Activated CD4-positive, CD25-positive, alpha-beta regulatory T cell treated with anti-CD3 and anti-CD28 coated beads, Interleukin-2, amount 50 U/mL, for 24 hours (primary cell): ENCODE results near the gene PRL.

ENCODE experiments used
- ATAC-seq, 2 donors: fragments of 150-1000 bp; cut with Tn5 transposase; one replicate each; pipeline ENCODE4 v1.10.0; 2021; ENCODE audit warnings: mild to moderate bottlenecking in 1 of 2, moderate library complexity in 1 of 2

The PRL gene

GRCh38 chr6:22290045-22290444 is 6.8 kb downstream of the PRL start:
- ATAC-seq: no peak

GRCh38 chr6:22288721-22289120 is 8.1 kb downstream of the PRL start:
- ATAC-seq: no peak

GRCh38 chr6:22284666-22285065 is 12.2 kb downstream of the PRL start:
- ATAC-seq: no peak

- ATAC-seq: no peak
These were observed 15.3 kb downstream of the PRL start for GRCh38 chr6:22281341-22282085.

- no peak for ATAC-seq
These were observed 17.4 kb downstream of the PRL start for GRCh38 chr6:22279427-22279826.

GRCh38 chr6:22271081-22271480 is 25.8 kb downstream of the PRL start:
- no peak for ATAC-seq

- no peak for ATAC-seq
These were observed 33.1 kb downstream of the PRL start for GRCh38 chr6:22263748-22264147.

GRCh38 chr6:22254886-22255285 is 42.0 kb downstream of the PRL start:
- ATAC-seq: no peak

GRCh38 chr6:22253955-22254655 is 42.7 kb downstream of the PRL start:
- ATAC-seq: no peak

GRCh38 chr6:22251348-22251747 is 45.5 kb downstream of the PRL start:
- ATAC-seq: no peak

GRCh38 chr6:22250486-22250885 is 46.4 kb downstream of the PRL start:
- no peak for ATAC-seq

- no peak for ATAC-seq
These were observed 47.0 kb downstream of the PRL start for GRCh38 chr6:22249711-22250350.

GRCh38 chr6:22248513-22249308 is 48.1 kb downstream of the PRL start:
- ATAC-seq: no peak

GRCh38 chr6:22247916-22248482 is 48.8 kb downstream of the PRL start:
- ATAC-seq: no peak

GRCh38 chr6:22240025-22240424 is 56.8 kb downstream of the PRL start:
- ATAC-seq: no peak

GRCh38 chr6:22239261-22239921 is 57.4 kb downstream of the PRL start:
- no peak for ATAC-seq

- ATAC-seq: no peak
These were observed 58.0 kb downstream of the PRL start for GRCh38 chr6:22238861-22239260.

GRCh38 chr6:22237526-22237925 is 59.3 kb downstream of the PRL start:
- no peak for ATAC-seq
